ENCODE data around the gene OSBPL6. TPM values are rescaled to one million over a fixed set of nuclear protein-coding genes. Genes with fewer than 3 reads are reported as not detected.

The OSBPL6 gene
- total and polyA plus RNA-seq, 9 of the 15 experiments (the other 6 are each of a cell fraction or from before 2014, with no cell fraction given) = 3.4 to 12.7 (median 9.3) TPM

DNA sequence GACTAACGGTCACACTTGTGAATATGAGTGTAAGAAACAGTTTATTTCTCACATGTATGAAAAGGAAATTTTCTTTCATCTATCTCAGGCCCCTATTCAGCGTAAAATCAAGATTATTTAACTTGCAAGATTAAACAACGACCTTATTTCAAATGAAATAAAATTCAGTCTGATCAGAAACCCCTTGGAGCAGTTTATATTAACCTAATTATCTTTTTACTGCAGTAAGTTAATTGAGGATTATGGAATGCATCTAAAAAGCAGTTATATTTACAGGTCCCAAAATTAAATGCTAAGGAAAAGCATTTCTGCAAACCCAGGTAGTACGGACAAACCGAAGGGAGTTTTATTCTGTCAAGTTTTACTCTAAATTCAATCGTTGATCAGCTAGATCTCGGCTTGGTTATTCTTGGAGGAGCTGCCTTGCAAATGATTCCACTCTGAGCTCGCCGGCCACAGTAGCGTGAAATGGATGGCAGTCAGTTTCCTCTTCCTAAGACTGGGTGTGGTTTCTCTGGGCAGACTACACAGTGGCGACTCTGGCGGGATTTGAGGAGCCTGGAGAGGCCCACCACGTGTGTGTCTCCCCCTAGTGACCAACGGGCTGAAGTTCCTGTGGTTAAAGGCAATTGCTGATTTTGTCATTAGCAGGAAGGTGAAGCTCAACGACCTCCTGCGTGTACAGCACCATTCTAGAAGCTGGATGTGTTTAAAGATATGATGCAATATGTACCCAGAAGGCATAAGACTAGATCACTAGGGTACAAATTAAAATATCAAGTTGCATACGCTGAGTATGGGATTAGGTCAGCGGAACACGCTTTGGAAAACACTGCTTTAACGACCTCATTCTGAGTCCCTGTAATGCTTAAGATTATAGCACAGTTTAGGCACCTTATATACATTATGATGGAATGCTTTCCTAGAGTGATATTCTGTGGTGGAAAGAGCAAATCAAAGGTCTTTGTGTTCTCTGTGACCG, 220.2 kb downstream of the OSBPL6 start (continued):
- TF ChIP-seq ATF7 (IDR thresholded peaks at IDR 0.05) = peak; percentile 94
- TF ChIP-seq, protein P1, sequence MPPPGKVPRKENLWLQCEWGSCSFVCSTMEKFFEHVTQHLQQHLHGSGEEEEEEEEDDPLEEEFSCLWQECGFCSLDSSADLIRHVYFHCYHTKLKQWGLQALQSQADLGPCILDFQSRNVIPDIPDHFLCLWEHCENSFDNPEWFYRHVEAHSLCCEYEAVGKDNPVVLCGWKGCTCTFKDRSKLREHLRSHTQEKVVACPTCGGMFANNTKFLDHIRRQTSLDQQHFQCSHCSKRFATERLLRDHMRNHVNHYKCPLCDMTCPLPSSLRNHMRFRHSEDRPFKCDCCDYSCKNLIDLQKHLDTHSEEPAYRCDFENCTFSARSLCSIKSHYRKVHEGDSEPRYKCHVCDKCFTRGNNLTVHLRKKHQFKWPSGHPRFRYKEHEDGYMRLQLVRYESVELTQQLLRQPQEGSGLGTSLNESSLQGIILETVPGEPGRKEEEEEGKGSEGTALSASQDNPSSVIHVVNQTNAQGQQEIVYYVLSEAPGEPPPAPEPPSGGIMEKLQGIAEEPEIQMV (tag; conservative IDR thresholded peaks at IDR 0.05; ENCODE audit: low read depth) = no peak; the same call in 1 of the 2 replicates
- TF ChIP-seq SREBF1 (IDR thresholded peaks at IDR 0.05; ENCODE audit: borderline replicate concordance, low read depth, low read length) = no peak
- peak; percentile 55 for TF ChIP-seq GATAD2B (IDR thresholded peaks at IDR 0.05; ENCODE audit: borderline replicate concordance)
- no peak for TF ChIP-seq ZNF133 (CRISPR knock-in tag; IDR thresholded peaks at IDR 0.05)
- peak; percentile 95 for TF ChIP-seq CTBP1 (IDR thresholded peaks at IDR 0.05; ENCODE audit: borderline replicate concordance)
- no peak for TF ChIP-seq HSF4 (CRISPR knock-in tag; IDR thresholded peaks at IDR 0.05; ENCODE audit: borderline replicate concordance)
- peak; percentile 98 for TF ChIP-seq ATF3 (IDR thresholded peaks at IDR 0.05)
- TF ChIP-seq ATF3 (CRISPR knock-in tag; conservative IDR thresholded peaks at IDR 0.05) = no peak
- no peak for TF ChIP-seq EGR1 (conservative IDR thresholded peaks at IDR 0.05)
- TF ChIP-seq ZNF668 (CRISPR knock-in tag; IDR thresholded peaks at IDR 0.05) = no peak; the same call in 1 of the 2 replicates
- TF ChIP-seq GABPB1 (CRISPR knock-in tag; IDR thresholded peaks at IDR 0.05) = peak; percentile 74; the same call in 1 of the 2 replicates
- TF ChIP-seq ZNF282 (CRISPR knock-in tag; IDR thresholded peaks at IDR 0.05) = no peak
- no peak for TF ChIP-seq KAT2B (IDR thresholded peaks at IDR 0.05; ENCODE audit: low read depth, low read length)
- TF ChIP-seq ZNF3 (CRISPR knock-in tag; IDR thresholded peaks at IDR 0.05) = no peak
- TF ChIP-seq HMG20A (CRISPR knock-in tag; conservative IDR thresholded peaks at IDR 0.05) = no peak
- TF ChIP-seq POLR2AphosphoS2 (IDR thresholded peaks at IDR 0.05; ENCODE audit: low read length) = peak; percentile 66; the same call in 1 of the 2 replicates
- peak; percentile 73 for TF ChIP-seq BMI1 (IDR thresholded peaks at IDR 0.05; ENCODE audit: low read length)
- TF ChIP-seq, protein P2, sequence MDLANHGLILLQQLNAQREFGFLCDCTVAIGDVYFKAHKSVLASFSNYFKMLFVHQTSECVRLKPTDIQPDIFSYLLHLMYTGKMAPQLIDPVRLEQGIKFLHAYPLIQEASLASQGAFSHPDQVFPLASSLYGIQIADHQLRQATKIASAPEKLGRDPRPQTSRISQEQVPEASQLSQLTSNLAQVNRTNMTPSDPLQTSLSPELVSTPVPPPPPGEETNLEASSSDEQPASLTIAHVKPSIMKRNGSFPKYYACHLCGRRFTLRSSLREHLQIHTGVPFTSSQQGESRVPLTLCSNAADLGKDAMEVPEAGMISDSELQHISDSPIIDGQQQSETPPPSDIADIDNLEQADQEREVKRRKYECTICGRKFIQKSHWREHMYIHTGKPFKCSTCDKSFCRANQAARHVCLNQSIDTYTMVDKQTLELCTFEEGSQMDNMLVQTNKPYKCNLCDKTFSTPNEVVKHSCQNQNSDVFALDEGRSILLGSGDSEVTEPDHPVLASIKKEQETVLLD (IDR thresholded peaks at IDR 0.05) = peak; percentile 57; the same call in 1 of the 2 replicates
- TF ChIP-seq ELF1 (tag; IDR thresholded peaks at IDR 0.05) = peak; percentile 42; the same call in 1 of the 2 replicates
- peak; percentile 39; the same call in 1 of the 2 replicates for TF ChIP-seq NFIC (IDR thresholded peaks at IDR 0.05)
